ENCODE results near the gene NUP155. TPM values are rescaled to one million over a fixed set of nuclear protein-coding genes. Genes with fewer than 3 reads are reported as not detected.

NUP155 gene
- total RNA-seq, 1 experiment from 2014 or later, result 63.9 TPM

DNA sequence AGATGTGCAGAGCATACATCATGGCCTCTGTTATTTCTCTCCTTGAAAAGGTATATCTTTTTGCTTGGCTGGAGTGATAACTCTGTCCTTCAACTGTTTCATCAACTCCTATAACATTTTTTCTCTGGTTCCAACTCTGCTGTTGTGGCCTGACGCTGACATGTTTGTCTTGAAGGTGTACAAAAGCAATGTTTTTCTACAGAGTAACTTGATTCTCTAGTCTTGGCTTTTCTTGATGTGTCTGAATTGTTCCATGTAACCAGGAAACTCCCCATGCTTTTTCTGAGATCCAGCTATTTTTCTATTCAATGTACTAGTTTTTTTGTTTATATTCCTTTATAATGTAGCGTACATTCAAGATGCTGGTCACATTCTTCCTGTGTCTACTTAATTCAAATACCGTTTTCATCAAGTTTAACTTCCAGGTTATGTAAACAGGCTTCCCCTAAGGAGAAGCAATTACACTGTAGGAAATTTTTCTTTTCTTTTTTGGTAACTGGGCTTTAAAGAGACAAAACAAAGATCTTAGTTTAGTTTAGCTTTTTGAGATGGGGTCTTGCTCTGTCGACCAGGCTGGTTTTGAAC lies 115.0 kb downstream of the NUP155 start:
- Histone ChIP-seq H3K4me1 (no peaks in the 10 kb centered on the region), H3K36me3 (ENCODE audit: control insufficient read depth, insufficient read depth, low read length) (no peaks in the 10 kb centered on the region), H3K9me3 (no peaks in the 10 kb centered on the region; the same call in 1 of the 2 replicates), H3K27me3 (replicated peaks; ENCODE audit: control insufficient read depth, insufficient read depth, low read length) (no peaks in the 10 kb centered on the region), H3K4me3 (ENCODE audit: low read depth, low read length) (no peak overlapping the region)
- POLR2A ChIA-PET, result no interaction called here
- DNase-seq, result no peak
- no peaks in the 10 kb centered on the region for H3K4me1 Mint-ChIP-seq (ENCODE audit: low read depth, unreplicated experiment)
- intact Hi-C loops (cut with micrococcal nuclease; ENCODE audit: unreplicated experiment), result no loop called here
- H3K4me3 Mint-ChIP-seq (ENCODE audit: unreplicated experiment), result no peak overlapping the region
- H3K36me3 Mint-ChIP-seq (ENCODE audit: insufficient read depth, unreplicated experiment), result peaks cover 5% of the 10 kb centered on the region
- no peak overlapping the region for H3K27ac Mint-ChIP-seq (ENCODE audit: unreplicated experiment)
- H3K9me3 Mint-ChIP-seq (ENCODE audit: unreplicated experiment), result peaks cover 10% of the 10 kb centered on the region
- BruUV-seq (replicated peaks), result no TSS peak
- CTCF ChIA-PET, result no interaction called here
- TF ChIP-seq CTCF (IDR thresholded peaks at IDR 0.05; ENCODE audit: insufficient read depth in 1 of 2, low read depth in 1 of 2, low read length in 1 of 2, severe bottlenecking in 1 of 2, unreplicated experiment in 1 of 2), result no peak
- no peaks in the 10 kb centered on the region for H3K27me3 Mint-ChIP-seq (ENCODE audit: insufficient read depth, unreplicated experiment)

GRCh38 chr5:37254581-37254980 lies 116.3 kb downstream of the NUP155 start:
- DNase-seq, result no peak
- Histone ChIP-seq H3K4me1 (no peaks in the 10 kb centered on the region), H3K36me3 (ENCODE audit: control insufficient read depth, insufficient read depth, low read length) (no peaks in the 10 kb centered on the region), H3K4me3 (ENCODE audit: low read depth, low read length) (no peak overlapping the region), H3K9me3 (no peaks in the 10 kb centered on the region; the same call in 1 of the 2 replicates), H3K27me3 (replicated peaks; ENCODE audit: control insufficient read depth, insufficient read depth, low read length) (no peaks in the 10 kb centered on the region)
- TF ChIP-seq CTCF (IDR thresholded peaks at IDR 0.05; ENCODE audit: insufficient read depth in 1 of 2, low read depth in 1 of 2, low read length in 1 of 2, severe bottlenecking in 1 of 2, unreplicated experiment in 1 of 2), result no peak
- CTCF ChIA-PET, result no interaction called here
- H3K9me3 Mint-ChIP-seq (ENCODE audit: unreplicated experiment), result peaks cover 10% of the 10 kb centered on the region
- no peaks in the 10 kb centered on the region for H3K27me3 Mint-ChIP-seq (ENCODE audit: insufficient read depth, unreplicated experiment)
- no peaks in the 10 kb centered on the region for H3K4me1 Mint-ChIP-seq (ENCODE audit: low read depth, unreplicated experiment)
- POLR2A ChIA-PET, result no interaction called here
- no peak overlapping the region for H3K4me3 Mint-ChIP-seq (ENCODE audit: unreplicated experiment)
- no peak overlapping the region for H3K27ac Mint-ChIP-seq (ENCODE audit: unreplicated experiment)
- intact Hi-C loops (cut with micrococcal nuclease; ENCODE audit: unreplicated experiment), result no loop called here
- BruUV-seq (replicated peaks), result no TSS peak
- H3K36me3 Mint-ChIP-seq (ENCODE audit: insufficient read depth, unreplicated experiment), result peaks cover 6% of the 10 kb centered on the region

GRCh38 chr5:37251665-37252064 lies 119.2 kb downstream of the NUP155 start:
- DNase-seq, result no peak
- Mint-ChIP-seq H3K9me3 (ENCODE audit: unreplicated experiment) (peaks cover 10% of the 10 kb centered on the region), H3K4me1 (ENCODE audit: low read depth, unreplicated experiment) (no peaks in the 10 kb centered on the region), H3K27ac (ENCODE audit: unreplicated experiment) (no peak overlapping the region), H3K36me3 (ENCODE audit: insufficient read depth, unreplicated experiment) (peaks cover 9% of the 10 kb centered on the region), H3K27me3 (ENCODE audit: insufficient read depth, unreplicated experiment) (no peaks in the 10 kb centered on the region), H3K4me3 (ENCODE audit: unreplicated experiment) (no peak overlapping the region)
- intact Hi-C loops (cut with micrococcal nuclease; ENCODE audit: unreplicated experiment), result no loop called here
- ChIA-PET CTCF (no interaction called here), POLR2A (no interaction called here)
- Histone ChIP-seq H3K36me3 (ENCODE audit: control insufficient read depth, insufficient read depth, low read length) (no peaks in the 10 kb centered on the region), H3K9me3 (no peaks in the 10 kb centered on the region; the same call in 1 of the 2 replicates), H3K27me3 (replicated peaks; ENCODE audit: control insufficient read depth, insufficient read depth, low read length) (no peaks in the 10 kb centered on the region), H3K4me1 (no peaks in the 10 kb centered on the region), H3K4me3 (ENCODE audit: low read depth, low read length) (no peak overlapping the region)
- TF ChIP-seq CTCF (IDR thresholded peaks at IDR 0.05; ENCODE audit: insufficient read depth in 1 of 2, low read depth in 1 of 2, low read length in 1 of 2, severe bottlenecking in 1 of 2, unreplicated experiment in 1 of 2), result no peak
- BruUV-seq (replicated peaks), result no TSS peak
